Neural cell (in vitro differentiated cells): Measurements from ENCODE around the gene NFIB. TPM values are rescaled to one million over a fixed set of nuclear protein-coding genes. Genes with fewer than 3 reads are reported as not detected.

Experiments used
- H2AFZ ChIP-seq: fragments of 200-600, 300-800 bp; sonication (generic), shearing (Covaris generic); 2 replicates; pipeline ENCODE4 v1.6.0; 2014; ENCODE audit warnings: low read depth, mild to moderate bottlenecking, antibody characterized with exemption, low read length, moderate library complexity
- H3F3A ChIP-seq: fragments of 200-600 bp; shearing (Covaris generic); 2 replicates; pipeline ENCODE4 v1.6.1; 2016; ENCODE audit warnings: mild to moderate bottlenecking, moderate library complexity, mixed read lengths, antibody characterized with exemption, low read length; ENCODE audit not compliant: insufficient read depth, poor library complexity, severe bottlenecking
- H3K27ac ChIP-seq: fragments of 200-600, 300-800 bp; sonication (generic), shearing (Covaris generic); 2 replicates; pipeline ENCODE4 v1.5.1; 2014; ENCODE audit warnings: mild to moderate bottlenecking, low read length, moderate library complexity
- H3K27me3 ChIP-seq: fragments of 300-800, 200-600 bp; sonication (generic), shearing (Covaris generic); 2 replicates; pipeline ENCODE4 v1.6.0; 2014; ENCODE audit warnings: mild to moderate bottlenecking, low read depth, low read length, moderate library complexity; ENCODE audit not compliant: insufficient read depth
- H3K36me3 ChIP-seq: fragments of 300-800, 200-600 bp; sonication (generic), shearing (Covaris generic); 2 replicates; pipeline ENCODE4 v1.5.1; 2014; ENCODE audit warnings: mild to moderate bottlenecking, antibody characterized with exemption, low read length, moderate library complexity; ENCODE audit not compliant: insufficient read depth
- H3K4me2 ChIP-seq: fragments of 300-800, 200-600 bp; sonication (generic), shearing (Covaris generic); 2 replicates; pipeline ENCODE4 v1.6.0; 2014; ENCODE audit warnings: mild to moderate bottlenecking, low read length
- H3K4me3 ChIP-seq: fragments of 300-800, 200-600 bp; sonication (generic), shearing (Covaris generic); 2 replicates; pipeline ENCODE4 v1.5.1; 2014; ENCODE audit warnings: mild to moderate bottlenecking, low read length, moderate library complexity
- H3K79me2 ChIP-seq: fragments of 200-600 bp; shearing (Covaris generic); replicated peaks from 2 replicates; pipeline ENCODE4 v1.6.0; 2014; ENCODE audit warnings: mild to moderate bottlenecking, low read length, moderate library complexity; ENCODE audit not compliant: insufficient read depth
- H3K9ac ChIP-seq: fragments of 300-800, 200-600 bp; sonication (generic), shearing (Covaris generic); 2 replicates; pipeline ENCODE4 v1.6.1; 2016; ENCODE audit warnings: mild to moderate bottlenecking, low read length, mixed read lengths
- H3K9me2 ChIP-seq: fragments of 200-600 bp; shearing (Covaris generic); 2 replicates; pipeline ENCODE4 v1.6.1; 2016; ENCODE audit warnings: mild to moderate bottlenecking, low read length, mixed read lengths; ENCODE audit not compliant: insufficient read depth
- H3K9me3 ChIP-seq: fragments of 200-600, 300-800 bp; sonication (generic), shearing (Covaris generic); 2 replicates; pipeline ENCODE4 v1.6.1; 2016; ENCODE audit warnings: mild to moderate bottlenecking, mixed run types, low read length, moderate library complexity, mixed read lengths
- H4K20me1 ChIP-seq: fragments of 200-600 bp; shearing (Covaris generic); 2 replicates; pipeline ENCODE4 v1.6.1; 2016; ENCODE audit warnings: mild to moderate bottlenecking, mixed run types; ENCODE audit not compliant: insufficient read depth
- CTCF ChIP-seq: fragments of 450-650 bp; IDR thresholded peaks from 2 replicates; pipeline ENCODE4 v1.5.1; 2014; ENCODE audit warnings: antibody characterized with exemption, mild to moderate bottlenecking, moderate library complexity; ENCODE audit not compliant: poor library complexity, severe bottlenecking
- EP300 ChIP-seq: fragments of 450-650 bp; conservative IDR thresholded peaks from 2 replicates; pipeline ENCODE4 v1.6.1; 2014; ENCODE audit warnings: antibody characterized with exemption, mild to moderate bottlenecking, moderate library complexity; ENCODE audit not compliant: poor library complexity, severe bottlenecking
- EZH2 ChIP-seq: fragments of 200-600, 300-800 bp; shearing (Covaris generic), sonication (generic); IDR thresholded peaks from 2 replicates; pipeline ENCODE4 v1.6.1; 2014; ENCODE audit warnings: antibody characterized with exemption, low read length, borderline replicate concordance, mild to moderate bottlenecking; ENCODE audit not compliant: insufficient read depth, poor library complexity, severe bottlenecking
- MXI1 ChIP-seq: fragments of 450-650 bp; conservative IDR thresholded peaks from 2 replicates; pipeline ENCODE4 v1.6.1; 2014; ENCODE audit warnings: antibody characterized with exemption, mild to moderate bottlenecking; ENCODE audit not compliant: poor library complexity, severe bottlenecking
- POLR2AphosphoS5 ChIP-seq: IDR thresholded peaks from 2 replicates; pipeline ENCODE4 v1.6.1; 2012
- RAD21 ChIP-seq: fragments of 450-650 bp; conservative IDR thresholded peaks from 2 replicates; pipeline ENCODE4 v1.6.1; 2014; ENCODE audit warnings: antibody characterized with exemption, mild to moderate bottlenecking, moderate library complexity
- SMC3 ChIP-seq: fragments of 450-650 bp; conservative IDR thresholded peaks from 2 replicates; pipeline ENCODE4 v1.6.1; 2014; ENCODE audit warnings: antibody characterized with exemption, mild to moderate bottlenecking, moderate library complexity; ENCODE audit not compliant: poor library complexity
- TAF1 ChIP-seq: IDR thresholded peaks from 2 replicates; pipeline ENCODE4 v1.6.1; 2012; ENCODE audit warnings: low read depth
- polyA plus RNA-seq: library from polyadenylated mRNA; depleted of rRNA; stranded (reverse); fragments of >200 nt; gene quantifications from 2 replicates; pipeline ENCODE4 v1.2.3, GENCODE V29; 2014
- TF ChIP-seq, protein P1 (sequence below): IDR thresholded peaks from 2 replicates; pipeline ENCODE4 v1.6.1; 2012; ENCODE audit warnings: borderline replicate concordance

The NFIB gene
- polyA plus RNA-seq, 1 donor from 2014 or later = 0.73 TPM

DNA sequence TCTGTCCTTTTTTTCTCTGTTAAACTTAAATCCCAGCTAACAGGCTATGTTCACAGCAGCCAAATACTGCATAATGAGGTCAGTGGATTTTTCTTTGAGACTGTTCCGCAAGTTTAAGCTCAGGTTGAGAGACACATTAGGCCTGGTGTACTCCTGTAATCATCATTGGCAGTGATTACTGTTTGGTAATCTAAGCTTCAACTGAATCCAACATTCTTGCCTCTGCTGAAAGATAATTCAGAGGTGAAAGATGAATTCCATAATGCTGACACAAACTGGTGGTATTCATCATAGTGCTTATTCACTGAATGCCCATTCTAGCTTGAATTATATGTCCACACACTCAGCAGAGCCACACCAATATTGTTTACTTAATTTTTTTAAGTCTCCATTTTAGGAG lies 108.5 kb downstream of the NFIB start:
- H3K4me2 ChIP-seq = no peak overlapping the region

DNA sequence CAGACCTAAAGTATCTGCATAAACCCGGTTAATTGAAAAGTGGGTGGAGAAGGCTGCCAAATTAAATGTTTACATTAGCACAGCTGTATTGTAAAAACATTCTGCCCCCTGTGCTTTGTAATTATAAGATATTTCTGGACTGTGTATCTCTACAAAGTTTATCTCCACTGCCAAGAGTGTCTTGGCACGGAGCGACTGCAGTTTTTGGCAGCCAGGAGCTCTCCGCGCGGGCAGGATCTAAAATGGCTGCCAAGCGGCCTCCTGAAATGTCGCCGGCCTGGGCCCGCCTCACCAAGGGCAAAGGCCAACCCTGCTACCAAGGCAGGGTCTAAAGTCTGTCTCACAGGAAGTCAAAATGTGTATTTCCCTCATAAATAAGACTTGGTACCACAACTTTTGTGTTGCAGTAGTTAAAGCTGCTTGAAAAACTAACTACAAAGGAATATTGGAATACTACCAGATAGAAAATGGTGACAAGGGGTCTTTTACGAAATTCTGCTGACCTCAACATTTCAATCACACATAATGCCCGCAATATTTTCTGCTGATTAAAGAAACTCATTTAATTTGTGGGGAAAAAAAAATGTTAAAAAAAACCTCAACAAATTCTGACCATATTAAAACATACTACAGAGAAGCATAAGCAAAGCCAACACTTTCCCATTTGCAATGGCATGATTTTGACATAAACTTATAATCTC lies 110.4 kb downstream of the NFIB start:
- no peak overlapping the region for H3K27ac ChIP-seq
- TF ChIP-seq, protein P1, sequence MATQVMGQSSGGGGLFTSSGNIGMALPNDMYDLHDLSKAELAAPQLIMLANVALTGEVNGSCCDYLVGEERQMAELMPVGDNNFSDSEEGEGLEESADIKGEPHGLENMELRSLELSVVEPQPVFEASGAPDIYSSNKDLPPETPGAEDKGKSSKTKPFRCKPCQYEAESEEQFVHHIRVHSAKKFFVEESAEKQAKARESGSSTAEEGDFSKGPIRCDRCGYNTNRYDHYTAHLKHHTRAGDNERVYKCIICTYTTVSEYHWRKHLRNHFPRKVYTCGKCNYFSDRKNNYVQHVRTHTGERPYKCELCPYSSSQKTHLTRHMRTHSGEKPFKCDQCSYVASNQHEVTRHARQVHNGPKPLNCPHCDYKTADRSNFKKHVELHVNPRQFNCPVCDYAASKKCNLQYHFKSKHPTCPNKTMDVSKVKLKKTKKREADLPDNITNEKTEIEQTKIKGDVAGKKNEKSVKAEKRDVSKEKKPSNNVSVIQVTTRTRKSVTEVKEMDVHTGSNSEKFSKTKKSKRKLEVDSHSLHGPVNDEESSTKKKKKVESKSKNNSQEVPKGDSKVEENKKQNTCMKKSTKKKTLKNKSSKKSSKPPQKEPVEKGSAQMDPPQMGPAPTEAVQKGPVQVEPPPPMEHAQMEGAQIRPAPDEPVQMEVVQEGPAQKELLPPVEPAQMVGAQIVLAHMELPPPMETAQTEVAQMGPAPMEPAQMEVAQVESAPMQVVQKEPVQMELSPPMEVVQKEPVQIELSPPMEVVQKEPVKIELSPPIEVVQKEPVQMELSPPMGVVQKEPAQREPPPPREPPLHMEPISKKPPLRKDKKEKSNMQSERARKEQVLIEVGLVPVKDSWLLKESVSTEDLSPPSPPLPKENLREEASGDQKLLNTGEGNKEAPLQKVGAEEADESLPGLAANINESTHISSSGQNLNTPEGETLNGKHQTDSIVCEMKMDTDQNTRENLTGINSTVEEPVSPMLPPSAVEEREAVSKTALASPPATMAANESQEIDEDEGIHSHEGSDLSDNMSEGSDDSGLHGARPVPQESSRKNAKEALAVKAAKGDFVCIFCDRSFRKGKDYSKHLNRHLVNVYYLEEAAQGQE = no peak
- TF ChIP-seq RAD21 = no peak
- no peak for TF ChIP-seq EP300
- no peak overlapping the region for H3K4me2 ChIP-seq

More for the DNA sequence above, 108.5 kb downstream of the NFIB start:
- no peaks in the 10 kb centered on the region for H3K27me3 ChIP-seq
- no peaks in the 10 kb centered on the region for H3K9me2 ChIP-seq
- H3K9me3 ChIP-seq = no peaks in the 10 kb centered on the region
- H3K9ac ChIP-seq = no peak overlapping the region
- H3K27ac ChIP-seq = no peak overlapping the region
- TF ChIP-seq EZH2 (no peak), CTCF (no peak), MXI1 (no peak), TAF1 (no peak), POLR2AphosphoS5 (no peak), RAD21 (no peak), SMC3 (no peak), EP300 (no peak)
- TF ChIP-seq, protein P1 = no peak
- H3K36me3 ChIP-seq = no peaks in the 10 kb centered on the region
- no peaks in the 10 kb centered on the region for H4K20me1 ChIP-seq
- no peaks in the 10 kb centered on the region for H3K79me2 ChIP-seq
- no peak overlapping the region for H3K4me3 ChIP-seq
- no peaks in the 10 kb centered on the region for H3F3A ChIP-seq
- no peak overlapping the region for H2AFZ ChIP-seq

More for the DNA sequence above, 110.4 kb downstream of the NFIB start:
- Histone ChIP-seq H3K79me2 (no peaks in the 10 kb centered on the region), H3F3A (no peaks in the 10 kb centered on the region), H2AFZ (no peak overlapping the region), H3K9ac (no peak overlapping the region), H3K36me3 (no peaks in the 10 kb centered on the region), H3K27me3 (no peaks in the 10 kb centered on the region), H3K9me2 (no peaks in the 10 kb centered on the region), H3K9me3 (no peaks in the 10 kb centered on the region), H4K20me1 (no peaks in the 10 kb centered on the region), H3K4me3 (no peak overlapping the region)
